K562 (cell line): ENCODE measurements around the gene COL9A3. TPM values are rescaled to one million over a fixed set of nuclear protein-coding genes. Genes with fewer than 3 reads are reported as not detected.

ENCODE experiments used
- CEBPG ChIP-seq, 3 experiments: fragments of 200-800 bp in 1 of 3; sonication (Bioruptor generic) in 1 of 3; sonication (generic) in 1 of 3; formaldehyde crosslinking in 1 of 3; IDR thresholded peaks in 2 of 3; conservative IDR thresholded peaks in 1 of 3; 2 replicates each; pipeline versions ENCODE4 v1.6.1 to v1.8.0; 2016 to 2022; ENCODE audit warnings: missing compliant biosample characterization in 2 of 3, missing genetic modification characterization in 2 of 3, mild to moderate bottlenecking in 1 of 3, missing genetic modification reagents in 1 of 3
- CGGBP1 ChIP-seq: fragments of 250-450 bp; sonication (Bioruptor Pico); IDR thresholded peaks from 2 replicates; pipeline ENCODE4 v1.9.0; 2021; ENCODE audit warnings: mild to moderate bottlenecking
- ELK3 ChIP-seq: fragments of 450-650 bp; formaldehyde crosslinking; IDR thresholded peaks from 2 replicates; pipeline ENCODE4 v1.4.0; 2020; ENCODE audit warnings: mild to moderate bottlenecking
- FOXJ3 ChIP-seq: sonication (generic); formaldehyde crosslinking; IDR thresholded peaks from 2 replicates; pipeline ENCODE4 v1.4.0; 2020; ENCODE audit warnings: mild to moderate bottlenecking, missing genetic modification reagents
- FOXK1 ChIP-seq: sonication (generic); formaldehyde crosslinking; IDR thresholded peaks from 2 replicates; pipeline ENCODE4 v1.8.0; 2022; ENCODE audit warnings: missing genetic modification reagents, mild to moderate bottlenecking, borderline replicate concordance
- KDM5B ChIP-seq: fragments of 200-600 bp; sonication (generic); IDR thresholded peaks from 2 replicates; pipeline ENCODE4 v1.6.1; 2012; ENCODE audit warnings: low read depth, mild to moderate bottlenecking, moderate library complexity, low read length, control low read depth, inconsistent platforms; ENCODE audit not compliant: insufficient replicate concordance
- NFIC ChIP-seq: fragments of 450-650 bp; IDR thresholded peaks from 2 replicates; pipeline ENCODE4 v1.6.1; 2017; ENCODE audit warnings: mild to moderate bottlenecking, inconsistent platforms
- PHB2 ChIP-seq: fragments of 450-650 bp; IDR thresholded peaks from 2 replicates; pipeline ENCODE4 v1.6.1; 2017; ENCODE audit warnings: low read depth
- POLR2G ChIP-seq: fragments of 200-400 bp; formaldehyde crosslinking; IDR thresholded peaks from 2 replicates; pipeline ENCODE4 v1.6.1; 2017; ENCODE audit warnings: low read depth, mild to moderate bottlenecking, antibody characterized with exemption, low read length, moderate library complexity
- POLR3A ChIP-seq: IDR thresholded peaks from 2 replicates; pipeline ENCODE4 v1.6.1; 2011; ENCODE audit warnings: borderline replicate concordance, mild to moderate bottlenecking, moderate library complexity; ENCODE audit not compliant: insufficient read length, insufficient read depth; ENCODE audit errors: extremely low read depth
- PTRF ChIP-seq: fragments of 450-650 bp; IDR thresholded peaks from 2 replicates; pipeline ENCODE4 v1.6.1; 2016; ENCODE audit warnings: mild to moderate bottlenecking, missing genetic modification characterization, missing compliant biosample characterization
- RBFOX2 ChIP-seq: fragments of 200-400 bp; formaldehyde crosslinking; IDR thresholded peaks from 2 replicates; pipeline ENCODE4 v1.6.1; 2017; ENCODE audit warnings: low read depth, mild to moderate bottlenecking, low read length, moderate library complexity
- SIN3B ChIP-seq: fragments of 450-650 bp; IDR thresholded peaks from 2 replicates; pipeline ENCODE4 v1.6.1; 2017; ENCODE audit warnings: low read depth, mild to moderate bottlenecking, moderate library complexity
- SMARCA5 ChIP-seq: fragments of 450-650 bp; IDR thresholded peaks from 2 replicates; pipeline ENCODE4 v1.6.1; 2016
- ZBTB33 ChIP-seq: sonication (generic); formaldehyde crosslinking; IDR thresholded peaks from 2 replicates; pipeline ENCODE4 v1.8.1; 2023; ENCODE audit warnings: mild to moderate bottlenecking, missing genetic modification reagents
- ZNF140 ChIP-seq: fragments of 250-450 bp; sonication (Bioruptor Pico); IDR thresholded peaks from 2 replicates; pipeline ENCODE4 v1.8.0; 2021; ENCODE audit warnings: moderate library complexity, mild to moderate bottlenecking, inconsistent platforms
- ZNF175 ChIP-seq: fragments of 200-800 bp; sonication (Bioruptor generic); IDR thresholded peaks from 2 replicates; pipeline ENCODE4 v1.6.1; 2016; ENCODE audit warnings: low read depth, mild to moderate bottlenecking, missing genetic modification characterization, missing compliant biosample characterization
- polyA plus RNA-seq, 8 experiments: library from polyadenylated mRNA; depleted of rRNA in 4 of 8; stranded (reverse) in 5 of 8; unstranded in 3 of 8; fragments of >200 nt; fragmentation: Nextera tagmentation in 2 of 8; fragmentation: Illumina TruSeq in 1 of 8; extraction: Ambion mirVana in 2 of 8; extraction: Trizol in 1 of 8; gene quantifications; 2 replicates each; pipeline versions ENCODE4 v1.2.1 to v1.2.3, GENCODE V29; 2011 to 2014; ENCODE audit warnings: inconsistent platforms in 1 of 8, missing spikeins in 1 of 8
- total RNA-seq, 7 experiments: library from RNA; depleted of rRNA in 6 of 7; stranded (reverse); fragments of >200 nt in 6 of 7; fragmentation: Illumina TruSeq in 2 of 7; extraction: Trizol in 2 of 7; gene quantifications; 2 replicates each; pipeline versions ENCODE4 v1.2.1 to v1.2.3, GENCODE V29; 2011 to 2021; ENCODE audit warnings: low replicate concordance in 1 of 7
- TF ChIP-seq, protein P1 (sequence below): fragments of 250-450 bp; sonication (Bioruptor Pico); IDR thresholded peaks from 2 replicates; pipeline ENCODE4 v1.8.0; 2021; ENCODE audit warnings: borderline replicate concordance, mild to moderate bottlenecking, moderate library complexity; ENCODE audit not compliant: poor library complexity, severe bottlenecking
- TF ChIP-seq, protein P2 (sequence below): fragments of 450-650 bp; IDR thresholded peaks from 2 replicates; pipeline ENCODE4 v1.6.1; 2016; ENCODE audit warnings: antibody characterized with exemption
- TF ChIP-seq, protein P3 (sequence below): fragments of 250-450 bp; sonication (Bioruptor Pico); IDR thresholded peaks from 2 replicates; pipeline ENCODE4 v1.4.0; 2020; ENCODE audit warnings: borderline replicate concordance

The COL9A3 gene
- total and polyA plus RNA-seq, 9 of the 15 experiments (the other 6 are each of a cell fraction or from before 2014, with no cell fraction given) = 0.14 to 3.6 (median 0.88) TPM; not detected in 1

- TF ChIP-seq CEBPG (CRISPR knock-in tag; IDR thresholded peaks at IDR 0.05) (peak; percentile 36; the same call in 1 of the 2 replicates), CEBPG (tag; conservative IDR thresholded peaks at IDR 0.05 in 1 of 2, IDR thresholded peaks at IDR 0.05 in 1 of 2) (no peak), NFIC (peak; percentile 4; the same call in 1 of the 2 replicates), RBFOX2 (peak; percentile 95), SIN3B (peak; percentile 17; the same call in 1 of the 2 replicates), FOXJ3 (CRISPR knock-in tag) (no peak), ZBTB33 (CRISPR knock-in tag) (peak; percentile 92), CGGBP1 (CRISPR knock-in tag) (no peak), POLR3A (no peak), ZNF175 (0 out of 2 replicates have a peak, but pooled peaks have one; percentile 24), ZNF140 (CRISPR knock-in tag) (no peak), FOXK1 (CRISPR knock-in tag) (no peak), PHB2 (no peak), KDM5B (peak; percentile 23), SMARCA5 (0 out of 2 replicates have a peak, but pooled peaks have one; percentile 22), ELK3 (CRISPR knock-in tag) (no peak), PTRF (tag) (no peak), POLR2G (peak; percentile 87)
- TF ChIP-seq, protein P1, sequence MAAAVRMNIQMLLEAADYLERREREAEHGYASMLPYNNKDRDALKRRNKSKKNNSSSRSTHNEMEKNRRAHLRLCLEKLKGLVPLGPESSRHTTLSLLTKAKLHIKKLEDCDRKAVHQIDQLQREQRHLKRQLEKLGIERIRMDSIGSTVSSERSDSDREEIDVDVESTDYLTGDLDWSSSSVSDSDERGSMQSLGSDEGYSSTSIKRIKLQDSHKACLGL (CRISPR knock-in tag) = no peak
- TF ChIP-seq, protein P2, sequence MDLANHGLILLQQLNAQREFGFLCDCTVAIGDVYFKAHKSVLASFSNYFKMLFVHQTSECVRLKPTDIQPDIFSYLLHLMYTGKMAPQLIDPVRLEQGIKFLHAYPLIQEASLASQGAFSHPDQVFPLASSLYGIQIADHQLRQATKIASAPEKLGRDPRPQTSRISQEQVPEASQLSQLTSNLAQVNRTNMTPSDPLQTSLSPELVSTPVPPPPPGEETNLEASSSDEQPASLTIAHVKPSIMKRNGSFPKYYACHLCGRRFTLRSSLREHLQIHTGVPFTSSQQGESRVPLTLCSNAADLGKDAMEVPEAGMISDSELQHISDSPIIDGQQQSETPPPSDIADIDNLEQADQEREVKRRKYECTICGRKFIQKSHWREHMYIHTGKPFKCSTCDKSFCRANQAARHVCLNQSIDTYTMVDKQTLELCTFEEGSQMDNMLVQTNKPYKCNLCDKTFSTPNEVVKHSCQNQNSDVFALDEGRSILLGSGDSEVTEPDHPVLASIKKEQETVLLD = peak; percentile 61; the same call in 1 of the 2 replicates
- TF ChIP-seq, protein P3, sequence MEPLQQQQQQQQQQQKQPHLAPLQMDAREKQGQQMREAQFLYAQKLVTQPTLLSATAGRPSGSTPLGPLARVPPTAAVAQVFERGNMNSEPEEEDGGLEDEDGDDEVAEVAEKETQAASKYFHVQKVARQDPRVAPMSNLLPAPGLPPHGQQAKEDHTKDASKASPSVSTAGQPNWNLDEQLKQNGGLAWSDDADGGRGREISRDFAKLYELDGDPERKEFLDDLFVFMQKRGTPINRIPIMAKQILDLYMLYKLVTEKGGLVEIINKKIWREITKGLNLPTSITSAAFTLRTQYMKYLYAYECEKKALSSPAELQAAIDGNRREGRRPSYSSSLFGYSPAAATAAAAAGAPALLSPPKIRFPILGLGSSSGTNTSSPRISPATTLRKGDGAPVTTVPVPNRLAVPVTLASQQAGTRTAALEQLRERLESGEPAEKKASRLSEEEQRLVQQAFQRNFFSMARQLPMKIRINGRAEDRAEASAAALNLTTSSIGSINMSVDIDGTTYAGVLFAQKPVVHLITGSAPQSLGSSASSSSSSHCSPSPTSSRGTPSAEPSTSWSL (CRISPR knock-in tag) = no peak
Measured at GRCh38 chr20:62776035-62776691, 40.7 kb upstream of the COL9A3 start (continued).
